ENCODE results near the gene GIMAP7.
"Not testable (repeated sequence)": the region's sequence is repeated elsewhere in the genome, so short reads cannot be mapped to it uniquely, and the experiment has no call there.

DNA sequence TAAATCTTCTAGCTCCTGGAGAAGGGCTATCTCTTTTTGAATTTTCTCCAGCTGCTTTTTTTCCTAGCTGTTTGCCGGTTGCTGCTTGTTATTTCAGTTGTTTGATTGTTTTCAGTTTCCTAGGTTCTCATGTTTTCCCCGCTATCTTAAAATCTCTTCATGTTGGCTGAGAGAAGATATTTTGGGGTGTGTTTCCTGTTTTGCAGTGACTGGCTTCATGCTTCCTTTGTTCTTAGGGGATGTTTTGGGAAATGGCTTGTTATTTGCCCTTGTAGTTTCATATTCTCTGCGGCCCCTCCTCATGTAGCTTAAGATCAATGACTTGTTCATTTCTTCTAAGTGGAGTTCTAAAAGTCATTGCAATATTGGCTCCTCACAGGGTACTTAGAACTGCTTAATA is 30.6 kb upstream of the GIMAP7 start:
- TF ChIP-seq, protein P1, sequence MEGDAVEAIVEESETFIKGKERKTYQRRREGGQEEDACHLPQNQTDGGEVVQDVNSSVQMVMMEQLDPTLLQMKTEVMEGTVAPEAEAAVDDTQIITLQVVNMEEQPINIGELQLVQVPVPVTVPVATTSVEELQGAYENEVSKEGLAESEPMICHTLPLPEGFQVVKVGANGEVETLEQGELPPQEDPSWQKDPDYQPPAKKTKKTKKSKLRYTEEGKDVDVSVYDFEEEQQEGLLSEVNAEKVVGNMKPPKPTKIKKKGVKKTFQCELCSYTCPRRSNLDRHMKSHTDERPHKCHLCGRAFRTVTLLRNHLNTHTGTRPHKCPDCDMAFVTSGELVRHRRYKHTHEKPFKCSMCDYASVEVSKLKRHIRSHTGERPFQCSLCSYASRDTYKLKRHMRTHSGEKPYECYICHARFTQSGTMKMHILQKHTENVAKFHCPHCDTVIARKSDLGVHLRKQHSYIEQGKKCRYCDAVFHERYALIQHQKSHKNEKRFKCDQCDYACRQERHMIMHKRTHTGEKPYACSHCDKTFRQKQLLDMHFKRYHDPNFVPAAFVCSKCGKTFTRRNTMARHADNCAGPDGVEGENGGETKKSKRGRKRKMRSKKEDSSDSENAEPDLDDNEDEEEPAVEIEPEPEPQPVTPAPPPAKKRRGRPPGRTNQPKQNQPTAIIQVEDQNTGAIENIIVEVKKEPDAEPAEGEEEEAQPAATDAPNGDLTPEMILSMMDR (IDR thresholded peaks at IDR 0.05) = not testable (repeated sequence)
- TF ChIP-seq POLR2AphosphoS5 (IDR thresholded peaks at IDR 0.05) = not testable (repeated sequence)

All from breast epithelium (tissue), 3 donors.